ENCODE data around the gene MARK1.

DNA sequence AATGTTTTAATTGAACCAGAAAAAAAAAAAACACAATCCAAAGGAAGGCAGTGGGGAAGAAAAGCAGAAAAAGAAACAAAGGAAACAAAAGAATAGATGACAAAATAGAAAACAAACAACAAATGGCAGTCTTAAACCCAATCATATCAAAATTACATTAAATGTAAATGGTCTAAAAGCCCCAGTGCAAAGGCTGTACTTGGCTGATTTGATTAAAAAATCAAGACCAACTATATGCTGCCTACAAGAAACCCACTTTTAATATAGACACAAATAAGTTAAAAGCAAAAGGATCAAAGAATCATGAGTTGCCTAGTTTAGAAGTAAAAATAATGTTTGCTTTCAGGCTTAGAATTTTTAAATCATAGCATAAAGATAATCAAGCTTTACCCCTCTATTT, 142.4 kb downstream of the MARK1 start:
- TF ChIP-seq, protein P1, sequence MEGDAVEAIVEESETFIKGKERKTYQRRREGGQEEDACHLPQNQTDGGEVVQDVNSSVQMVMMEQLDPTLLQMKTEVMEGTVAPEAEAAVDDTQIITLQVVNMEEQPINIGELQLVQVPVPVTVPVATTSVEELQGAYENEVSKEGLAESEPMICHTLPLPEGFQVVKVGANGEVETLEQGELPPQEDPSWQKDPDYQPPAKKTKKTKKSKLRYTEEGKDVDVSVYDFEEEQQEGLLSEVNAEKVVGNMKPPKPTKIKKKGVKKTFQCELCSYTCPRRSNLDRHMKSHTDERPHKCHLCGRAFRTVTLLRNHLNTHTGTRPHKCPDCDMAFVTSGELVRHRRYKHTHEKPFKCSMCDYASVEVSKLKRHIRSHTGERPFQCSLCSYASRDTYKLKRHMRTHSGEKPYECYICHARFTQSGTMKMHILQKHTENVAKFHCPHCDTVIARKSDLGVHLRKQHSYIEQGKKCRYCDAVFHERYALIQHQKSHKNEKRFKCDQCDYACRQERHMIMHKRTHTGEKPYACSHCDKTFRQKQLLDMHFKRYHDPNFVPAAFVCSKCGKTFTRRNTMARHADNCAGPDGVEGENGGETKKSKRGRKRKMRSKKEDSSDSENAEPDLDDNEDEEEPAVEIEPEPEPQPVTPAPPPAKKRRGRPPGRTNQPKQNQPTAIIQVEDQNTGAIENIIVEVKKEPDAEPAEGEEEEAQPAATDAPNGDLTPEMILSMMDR (IDR thresholded peaks at IDR 0.05), result no peak
- TF ChIP-seq, protein P2, sequence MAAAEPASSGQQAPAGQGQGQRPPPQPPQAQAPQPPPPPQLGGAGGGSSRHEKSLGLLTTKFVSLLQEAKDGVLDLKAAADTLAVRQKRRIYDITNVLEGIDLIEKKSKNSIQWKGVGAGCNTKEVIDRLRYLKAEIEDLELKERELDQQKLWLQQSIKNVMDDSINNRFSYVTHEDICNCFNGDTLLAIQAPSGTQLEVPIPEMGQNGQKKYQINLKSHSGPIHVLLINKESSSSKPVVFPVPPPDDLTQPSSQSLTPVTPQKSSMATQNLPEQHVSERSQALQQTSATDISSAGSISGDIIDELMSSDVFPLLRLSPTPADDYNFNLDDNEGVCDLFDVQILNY (CRISPR knock-in tag; IDR thresholded peaks at IDR 0.05), result no peak
- TF ChIP-seq, protein P3, sequence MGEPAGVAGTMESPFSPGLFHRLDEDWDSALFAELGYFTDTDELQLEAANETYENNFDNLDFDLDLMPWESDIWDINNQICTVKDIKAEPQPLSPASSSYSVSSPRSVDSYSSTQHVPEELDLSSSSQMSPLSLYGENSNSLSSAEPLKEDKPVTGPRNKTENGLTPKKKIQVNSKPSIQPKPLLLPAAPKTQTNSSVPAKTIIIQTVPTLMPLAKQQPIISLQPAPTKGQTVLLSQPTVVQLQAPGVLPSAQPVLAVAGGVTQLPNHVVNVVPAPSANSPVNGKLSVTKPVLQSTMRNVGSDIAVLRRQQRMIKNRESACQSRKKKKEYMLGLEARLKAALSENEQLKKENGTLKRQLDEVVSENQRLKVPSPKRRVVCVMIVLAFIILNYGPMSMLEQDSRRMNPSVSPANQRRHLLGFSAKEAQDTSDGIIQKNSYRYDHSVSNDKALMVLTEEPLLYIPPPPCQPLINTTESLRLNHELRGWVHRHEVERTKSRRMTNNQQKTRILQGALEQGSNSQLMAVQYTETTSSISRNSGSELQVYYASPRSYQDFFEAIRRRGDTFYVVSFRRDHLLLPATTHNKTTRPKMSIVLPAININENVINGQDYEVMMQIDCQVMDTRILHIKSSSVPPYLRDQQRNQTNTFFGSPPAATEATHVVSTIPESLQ (CRISPR knock-in tag; IDR thresholded peaks at IDR 0.05), result no peak
- no peak for TF ChIP-seq USF2 (CRISPR knock-in tag; IDR thresholded peaks at IDR 0.05)
- no peak for TF ChIP-seq TEAD4 (CRISPR knock-in tag; IDR thresholded peaks at IDR 0.05)
- no peak for TF ChIP-seq E2F1 (CRISPR knock-in tag; IDR thresholded peaks at IDR 0.05)

Measured in WTC11 (cell line).